HG02973 (cell line): Measurements from ENCODE around the gene DNAJA2.

Experiments used
- ATAC-seq: cut with Tn5 transposase; IDR thresholded peaks from one replicate; pipeline ENCODE4 v1.9.1; 2021; ENCODE audit warnings: moderate library complexity; ENCODE audit not compliant: unreplicated experiment

Gene DNAJA2

DNA sequence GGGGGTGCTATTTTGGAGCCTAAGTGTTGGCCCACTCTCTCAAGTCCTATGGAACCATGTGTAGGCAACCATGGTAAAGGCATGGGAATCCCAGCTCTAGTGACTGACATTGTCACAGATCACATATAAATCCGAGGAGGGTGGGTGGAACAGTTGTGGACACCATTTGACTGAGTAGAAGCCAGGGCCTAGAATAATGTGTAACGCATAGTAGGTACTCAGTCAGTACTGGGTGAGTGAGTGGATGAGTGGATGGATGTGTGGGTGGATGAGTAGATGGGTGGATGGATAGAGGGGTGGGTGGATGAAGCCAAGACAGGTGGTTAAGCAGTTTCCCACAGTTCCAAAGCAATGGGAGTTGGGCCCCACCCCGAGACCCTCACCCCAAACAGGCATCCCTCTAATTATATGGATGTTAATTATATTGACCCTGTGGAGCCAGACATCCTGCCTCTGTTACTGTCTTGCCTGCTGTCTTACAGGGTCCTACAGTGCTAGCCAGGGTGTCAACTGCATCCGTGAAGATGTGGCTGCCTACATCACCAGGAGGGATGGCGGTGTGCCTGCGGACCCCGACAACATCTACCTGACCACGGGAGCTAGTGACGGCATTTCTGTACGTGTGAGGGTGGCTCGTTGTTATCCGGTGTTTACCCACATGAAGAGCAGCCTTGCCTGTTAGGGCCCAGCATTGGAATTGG lies 67.0 kb downstream of the DNAJA2 start:
- no peak for ATAC-seq
